ENCODE results near the gene BICC1. TPM values are rescaled to one million over a fixed set of nuclear protein-coding genes. Genes with fewer than 3 reads are reported as not detected.

The BICC1 gene
- total and polyA plus RNA-seq, 4 donors: 0.82 to 6.1 (median 4.5) TPM

GRCh38 chr10:58554316-58554715, 41.6 kb downstream of the BICC1 start (continued):
- no peak for TF ChIP-seq ZBTB33 (IDR thresholded peaks at IDR 0.05)
- TF ChIP-seq HNF4A (conservative IDR thresholded peaks at IDR 0.05): no peak
- TF ChIP-seq ATF3 (IDR thresholded peaks at IDR 0.05): no peak
- TF ChIP-seq FOXA2 (IDR thresholded peaks at IDR 0.05): no peak
- no peak for TF ChIP-seq JUND (IDR thresholded peaks at IDR 0.05)
- no peak for TF ChIP-seq TAF1 (conservative IDR thresholded peaks at IDR 0.05)

GRCh38 chr10:58555170-58555929, 42.7 kb downstream of the BICC1 start:
- TF ChIP-seq MAX (IDR thresholded peaks at IDR 0.05): no peak
- no peak for TF ChIP-seq HNF4A (conservative IDR thresholded peaks at IDR 0.05)
- no peak for TF ChIP-seq ATF3 (IDR thresholded peaks at IDR 0.05)
- TF ChIP-seq RAD21 (IDR thresholded peaks at IDR 0.05): no peak
- TF ChIP-seq FOXA1 (IDR thresholded peaks at IDR 0.05): no peak
- no peak for TF ChIP-seq CTCF (IDR thresholded peaks at IDR 0.05; ENCODE audit: low read depth, low read length, missing input control)
- no peak for TF ChIP-seq REST (IDR thresholded peaks at IDR 0.05)
- no peak for TF ChIP-seq HNF4G (IDR thresholded peaks at IDR 0.05)
- TF ChIP-seq RXRA (IDR thresholded peaks at IDR 0.05): no peak
- no peak for TF ChIP-seq JUND (IDR thresholded peaks at IDR 0.05)
- TF ChIP-seq YY1 (IDR thresholded peaks at IDR 0.05): no peak
- no peak for TF ChIP-seq GABPA (IDR thresholded peaks at IDR 0.05 in 1 of 2, conservative IDR thresholded peaks at IDR 0.05 in 1 of 2)
- no peak for TF ChIP-seq ZBTB33 (IDR thresholded peaks at IDR 0.05)
- TF ChIP-seq EGR1 (IDR thresholded peaks at IDR 0.05; ENCODE audit: low read depth in 2 of 2): no peak
- TF ChIP-seq FOXA2 (IDR thresholded peaks at IDR 0.05): no peak
- Histone ChIP-seq H3K36me3 (ENCODE audit: control insufficient read depth in 4 of 4, insufficient read depth in 3 of 4, low read depth in 1 of 4, low read length in 3 of 4) (no peaks in the 10 kb centered on the region), H3K4me1 (ENCODE audit: control insufficient read depth in 4 of 4, insufficient read depth in 4 of 4, low read length in 3 of 4) (peaks cover 0 to 4% (median 0%) of the 10 kb centered on the region in 4 donors), H3K9me3 (ENCODE audit: control insufficient read depth in 4 of 4, low read length in 3 of 4) (peaks cover 2 to 4% (median 3%) of the 10 kb centered on the region in 4 donors), H3K9ac (ENCODE audit: low read depth in 1 of 2, low read length in 2 of 2) (no peak overlapping the region), H3K4me3 (ENCODE audit: low read depth in 1 of 3, low read length in 3 of 3) (no peak overlapping the region), H3K27ac (ENCODE audit: low read depth in 1 of 2, low read length in 2 of 2) (no peak overlapping the region), H3K27me3 (ENCODE audit: control insufficient read depth in 4 of 4, insufficient read depth in 4 of 4, low read length in 3 of 4) (no peaks in the 10 kb centered on the region)
- DNase-seq (ENCODE audit: low spot score): no peak
- 44% methylated on average over 4 of the region's 4 CpGs for WGBS

Data from liver (tissue), 9 donors.